ENCODE results near the gene RAB40B.

GRCh38 chr17:82677353-82677925, 21.1 kb downstream of the RAB40B start:
- TF ChIP-seq CTCF (conservative IDR thresholded peaks at IDR 0.05; ENCODE audit: low read depth, low read length), result no peak
- no peak for TF ChIP-seq EZH2 (IDR thresholded peaks at IDR 0.05; ENCODE audit: borderline replicate concordance, low read depth, low read length, poor library complexity, severe bottlenecking)
